GM12891 (cell line): Measurements from ENCODE around the gene FREM1.

Experiments used
- POLR2A ChIP-seq: IDR thresholded peaks from 2 replicates; pipeline ENCODE4 v1.6.1; 2011; ENCODE audit warnings: low read depth, low read length, control low read depth
- POLR2AphosphoS5 ChIP-seq: IDR thresholded peaks from 2 replicates; pipeline ENCODE4 v1.6.1; 2011; ENCODE audit warnings: low read depth, low read length, control low read depth
- TAF1 ChIP-seq: IDR thresholded peaks from 2 replicates; pipeline ENCODE4 v1.6.1; 2011; ENCODE audit warnings: low read depth, low read length, control low read depth

GRCh38 chr9:14888272-14888671, 22.0 kb downstream of the FREM1 start:
- TF ChIP-seq POLR2AphosphoS5: no peak
- TF ChIP-seq POLR2A: no peak
- TF ChIP-seq TAF1: no peak
